Measurements from ENCODE around the gene RMC1.
"Not testable (repeated sequence)": the region's sequence is repeated elsewhere in the genome, so short reads cannot be mapped to it uniquely, and the experiment has no call there.

Gene RMC1

GRCh38 chr18:23551978-23552377 is 48.7 kb downstream of the RMC1 start:
- in situ Hi-C loops (cut with HindIII; ENCODE audit: low sequenced_read_pairs) = no loop called here

GRCh38 chr18:23552505-23552904 is 49.2 kb downstream of the RMC1 start:
- in situ Hi-C loops (cut with HindIII; ENCODE audit: low sequenced_read_pairs) = no loop called here

GRCh38 chr18:23553887-23554286 is 50.6 kb downstream of the RMC1 start:
- in situ Hi-C loops (cut with HindIII; ENCODE audit: low sequenced_read_pairs) = no loop called here

- in situ Hi-C loops (cut with HindIII; ENCODE audit: low sequenced_read_pairs) = no loop called here
These were observed 53.0 kb downstream of the RMC1 start for GRCh38 chr18:23556145-23556780.

- in situ Hi-C loops (cut with HindIII; ENCODE audit: low sequenced_read_pairs) = not testable (repeated sequence)
These were observed 54.2 kb downstream of the RMC1 start for GRCh38 chr18:23557511-23557910.

- in situ Hi-C loops (cut with HindIII; ENCODE audit: low sequenced_read_pairs) = no loop called here
These were observed 56.9 kb downstream of the RMC1 start for GRCh38 chr18:23560186-23560585.

GRCh38 chr18:23563377-23564043 is 60.2 kb downstream of the RMC1 start:
- in situ Hi-C loops (cut with HindIII; ENCODE audit: low sequenced_read_pairs) = no loop called here

- in situ Hi-C loops (cut with HindIII; ENCODE audit: low sequenced_read_pairs) = no loop called here
These were observed 62.7 kb downstream of the RMC1 start for GRCh38 chr18:23565916-23566547.

- in situ Hi-C loops (cut with HindIII; ENCODE audit: low sequenced_read_pairs) = no loop called here
These were observed 64.4 kb downstream of the RMC1 start for GRCh38 chr18:23567671-23568070.

- in situ Hi-C loops (cut with HindIII; ENCODE audit: low sequenced_read_pairs) = no loop called here
These were observed 65.2 kb downstream of the RMC1 start for GRCh38 chr18:23568281-23569138.

- in situ Hi-C loops (cut with HindIII; ENCODE audit: low sequenced_read_pairs) = no loop called here
These were observed 66.2 kb downstream of the RMC1 start for GRCh38 chr18:23569299-23570063.

- in situ Hi-C loops (cut with HindIII; ENCODE audit: low sequenced_read_pairs) = no loop called here
These were observed 67.7 kb downstream of the RMC1 start for GRCh38 chr18:23570912-23571504.

- in situ Hi-C loops (cut with HindIII; ENCODE audit: low sequenced_read_pairs) = no loop called here
These were observed 68.7 kb downstream of the RMC1 start for GRCh38 chr18:23572012-23572411.

GRCh38 chr18:23572570-23572969 is 69.3 kb downstream of the RMC1 start:
- in situ Hi-C loops (cut with HindIII; ENCODE audit: low sequenced_read_pairs) = no loop called here

GRCh38 chr18:23573020-23573419 is 69.7 kb downstream of the RMC1 start:
- in situ Hi-C loops (cut with HindIII; ENCODE audit: low sequenced_read_pairs) = no loop called here

GRCh38 chr18:23573626-23574431 is 70.5 kb downstream of the RMC1 start:
- in situ Hi-C loops (cut with HindIII; ENCODE audit: low sequenced_read_pairs) = no loop called here

GRCh38 chr18:23574611-23575308 is 71.4 kb downstream of the RMC1 start:
- in situ Hi-C loops (cut with HindIII; ENCODE audit: low sequenced_read_pairs) = no loop called here

GRCh38 chr18:23575309-23575651 is 72.0 kb downstream of the RMC1 start:
- in situ Hi-C loops (cut with HindIII; ENCODE audit: low sequenced_read_pairs) = no loop called here

- in situ Hi-C loops (cut with HindIII; ENCODE audit: low sequenced_read_pairs) = not testable (repeated sequence)
These were observed 74.2 kb downstream of the RMC1 start for GRCh38 chr18:23577521-23577920.

All from DLD1 (cell line).